K562 (cell line): ENCODE results near the gene IRX6.

Source experiments
- E2F4 ChIP-seq: sonication (generic); formaldehyde crosslinking; IDR thresholded peaks from 2 replicates; pipeline ENCODE4 v1.8.0; 2022; ENCODE audit warnings: mild to moderate bottlenecking, low read depth, missing genetic modification reagents
- EP300 ChIP-seq: IDR thresholded peaks from 2 replicates; pipeline ENCODE4 v1.6.1; 2012; ENCODE audit warnings: low read length, improper control_type of control experiment
- MED1 ChIP-seq: sonication (generic); formaldehyde crosslinking; IDR thresholded peaks from 2 replicates; pipeline ENCODE4 v1.8.1; 2023; ENCODE audit warnings: missing genetic modification reagents, borderline replicate concordance
- TAF7 ChIP-seq: fragments of 450-650 bp; IDR thresholded peaks from 2 replicates; pipeline ENCODE4 v1.6.1; 2016; ENCODE audit warnings: missing genetic modification characterization, missing compliant biosample characterization
- ZBTB9 ChIP-seq: fragments of 450-650 bp; formaldehyde crosslinking; IDR thresholded peaks from 2 replicates; pipeline ENCODE4 v1.4.0; 2020; ENCODE audit warnings: mild to moderate bottlenecking, moderate library complexity
- ZC3H8 ChIP-seq: fragments of 450-650 bp; IDR thresholded peaks from 2 replicates; pipeline ENCODE4 v1.6.1; 2017
- ZFP36 ChIP-seq: fragments of 150-350 bp; IDR thresholded peaks from 2 replicates; pipeline ENCODE4 v1.6.1; 2018; ENCODE audit warnings: low read length, low read depth; ENCODE audit not compliant: partially characterized antibody
- TF ChIP-seq, protein P1 (sequence below), 3 experiments: IDR thresholded peaks in 2 of 3; conservative IDR thresholded peaks in 1 of 3; 2 replicates each; pipeline ENCODE4 v1.5.1; 2011 to 2012; ENCODE audit warnings: low read length in 3 of 3, mild to moderate bottlenecking in 3 of 3, control low read depth in 2 of 3, improper control_type of control experiment in 1 of 3, inconsistent platforms in 1 of 3, low read depth in 1 of 3, mixed read lengths in 1 of 3, moderate library complexity in 1 of 3; ENCODE audit not compliant: insufficient read depth in 2 of 3

- TF ChIP-seq EP300 (no peak), E2F4 (CRISPR knock-in tag) (no peak), ZBTB9 (CRISPR knock-in tag) (no peak), ZFP36 (no peak), TAF7 (tag) (no peak), ZC3H8 (no peak), MED1 (CRISPR knock-in tag) (no peak)
- TF ChIP-seq, protein P1, sequence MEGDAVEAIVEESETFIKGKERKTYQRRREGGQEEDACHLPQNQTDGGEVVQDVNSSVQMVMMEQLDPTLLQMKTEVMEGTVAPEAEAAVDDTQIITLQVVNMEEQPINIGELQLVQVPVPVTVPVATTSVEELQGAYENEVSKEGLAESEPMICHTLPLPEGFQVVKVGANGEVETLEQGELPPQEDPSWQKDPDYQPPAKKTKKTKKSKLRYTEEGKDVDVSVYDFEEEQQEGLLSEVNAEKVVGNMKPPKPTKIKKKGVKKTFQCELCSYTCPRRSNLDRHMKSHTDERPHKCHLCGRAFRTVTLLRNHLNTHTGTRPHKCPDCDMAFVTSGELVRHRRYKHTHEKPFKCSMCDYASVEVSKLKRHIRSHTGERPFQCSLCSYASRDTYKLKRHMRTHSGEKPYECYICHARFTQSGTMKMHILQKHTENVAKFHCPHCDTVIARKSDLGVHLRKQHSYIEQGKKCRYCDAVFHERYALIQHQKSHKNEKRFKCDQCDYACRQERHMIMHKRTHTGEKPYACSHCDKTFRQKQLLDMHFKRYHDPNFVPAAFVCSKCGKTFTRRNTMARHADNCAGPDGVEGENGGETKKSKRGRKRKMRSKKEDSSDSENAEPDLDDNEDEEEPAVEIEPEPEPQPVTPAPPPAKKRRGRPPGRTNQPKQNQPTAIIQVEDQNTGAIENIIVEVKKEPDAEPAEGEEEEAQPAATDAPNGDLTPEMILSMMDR (IDR thresholded peaks at IDR 0.05 in 2 of 3, conservative IDR thresholded peaks at IDR 0.05 in 1 of 3; ENCODE audit: insufficient read depth in 2 of 3, low read depth in 1 of 3, low read length in 3 of 3), result no peak
These were observed 49.6 kb upstream of the IRX6 start for GRCh38 chr16:55274391-55274790.
